PC-3 (cell line): ENCODE data around the gene KIF6. TPM values are rescaled to one million over a fixed set of nuclear protein-coding genes. Genes with fewer than 3 reads are reported as not detected.

Experiments used
- ATAC-seq: fragments of 200-7000 bp; cut with Tn5 transposase; 2 replicates; pipeline ENCODE4 v1.9.1; 2020; ENCODE audit warnings: mild to moderate bottlenecking, moderate library complexity
- BruUV-seq: library from RNA; stranded (reverse); fragments of 400-500 nt; replicated peaks from 2 replicates; lab custom pipeline; 2021; lab: Mats Ljungman, UMichigan
- CTCF ChIA-PET: fragments of 300-600 bp; sonication (Branson Sonifier 250); formaldehyde crosslinking; loops from one replicate; lab custom pipeline; 2022; ENCODE audit warnings: antibody characterized with exemption; lab: Charles Lee
- POLR2A ChIA-PET: fragments of 300-600 bp; sonication (Branson Sonifier 250); formaldehyde crosslinking; loops from one replicate; lab custom pipeline; 2022; ENCODE audit warnings: antibody characterized with exemption; ENCODE audit not compliant: unreplicated experiment; lab: Charles Lee
- DNase-seq: peaks from one replicate; pipeline ENCODE4 v3.0.0-alpha.2; 2015
- H2AFZ ChIP-seq: fragments of 300-600 bp; sonication (generic); 2 replicates; pipeline ENCODE4 v1.6.0; 2016; ENCODE audit warnings: antibody characterized with exemption, low read length
- H3F3A ChIP-seq: fragments of 300-600 bp; sonication (generic); one replicate; pipeline ENCODE4 v1.6.0; 2017; ENCODE audit warnings: antibody characterized with exemption, low read length, control low read depth, mild to moderate bottlenecking; ENCODE audit not compliant: unreplicated experiment
- H3K27ac ChIP-seq: fragments of 300-600 bp; sonication (generic); 2 replicates; pipeline ENCODE4 v1.5.1; 2016; ENCODE audit warnings: mild to moderate bottlenecking, low read length
- H3K27me3 ChIP-seq: fragments of 300-600 bp; sonication (generic); 2 replicates; pipeline ENCODE4 v1.6.1; 2016; ENCODE audit warnings: low read length, mixed read lengths
- H3K36me3 ChIP-seq: fragments of 300-600 bp; sonication (generic); 2 replicates; pipeline ENCODE4 v1.6.1; 2016; ENCODE audit warnings: low read depth, mixed run types, low read length, mixed read lengths
- H3K4me1 ChIP-seq: fragments of 300-600 bp; sonication (generic); 2 replicates; pipeline ENCODE4 v1.5.1; 2016; ENCODE audit warnings: low read length; ENCODE audit not compliant: insufficient read depth
- H3K4me2 ChIP-seq: fragments of 300-600 bp; sonication (generic); 2 replicates; pipeline ENCODE4 v1.6.0; 2016; ENCODE audit warnings: low read length
- H3K4me3 ChIP-seq: fragments of 300-600 bp; sonication (generic); 2 replicates; pipeline ENCODE4 v1.5.1; 2016; ENCODE audit warnings: mild to moderate bottlenecking, low read length, mixed read lengths
- H3K79me2 ChIP-seq: fragments of 300-600 bp; sonication (generic); 2 replicates; pipeline ENCODE4 v1.6.1; 2017; ENCODE audit warnings: low read length, mixed read lengths
- H3K9ac ChIP-seq: fragments of 300-600 bp; sonication (generic); 2 replicates; pipeline ENCODE4 v1.6.0; 2016; ENCODE audit warnings: mild to moderate bottlenecking, low read length
- H3K9me2 ChIP-seq: fragments of 300-600 bp; sonication (generic); replicated peaks from 2 replicates; pipeline ENCODE4 v1.6.1; 2016; ENCODE audit warnings: mixed run types, low read length, mixed read lengths
- H3K9me3 ChIP-seq: fragments of 300-600 bp; sonication (generic); 2 replicates; pipeline ENCODE4 v1.6.1; 2016; ENCODE audit warnings: low read length, mixed read lengths
- H4K20me1 ChIP-seq: fragments of 300-600 bp; sonication (generic); 2 replicates; pipeline ENCODE4 v1.6.1; 2016; ENCODE audit warnings: low read length, mixed read lengths
- CTCF ChIP-seq: fragments of 300-600 bp; sonication (generic); conservative IDR thresholded peaks from 2 replicates; pipeline ENCODE4 v1.5.1; 2017; ENCODE audit warnings: antibody characterized with exemption, low read depth, mild to moderate bottlenecking, low read length
- EZH2 ChIP-seq: fragments of 300-600 bp; sonication (generic); IDR thresholded peaks from one replicate; pipeline ENCODE4 v1.6.1; 2017; ENCODE audit warnings: antibody characterized with exemption, mild to moderate bottlenecking, low read length; ENCODE audit not compliant: unreplicated experiment
- EZH2phosphoT487 ChIP-seq: fragments of 300-600 bp; sonication (generic); IDR thresholded peaks from 2 replicates; pipeline ENCODE4 v1.6.1; 2018; ENCODE audit warnings: mild to moderate bottlenecking, antibody characterized with exemption, low read length, borderline replicate concordance
- intact Hi-C: fragments of 100-400 bp; cut with micrococcal nuclease; formaldehyde crosslinking; loops from 2 replicates; pipeline ENCODE4 v1.9.0; 2023
- total RNA-seq: library from RNA; depleted of rRNA; stranded (reverse); fragments of >200 nt; gene quantifications from 2 replicates; pipeline ENCODE4 v1.2.3, GENCODE V29; 2014

Gene KIF6
- total RNA-seq, 1 experiment from 2014 or later = 0.07 TPM

DNA sequence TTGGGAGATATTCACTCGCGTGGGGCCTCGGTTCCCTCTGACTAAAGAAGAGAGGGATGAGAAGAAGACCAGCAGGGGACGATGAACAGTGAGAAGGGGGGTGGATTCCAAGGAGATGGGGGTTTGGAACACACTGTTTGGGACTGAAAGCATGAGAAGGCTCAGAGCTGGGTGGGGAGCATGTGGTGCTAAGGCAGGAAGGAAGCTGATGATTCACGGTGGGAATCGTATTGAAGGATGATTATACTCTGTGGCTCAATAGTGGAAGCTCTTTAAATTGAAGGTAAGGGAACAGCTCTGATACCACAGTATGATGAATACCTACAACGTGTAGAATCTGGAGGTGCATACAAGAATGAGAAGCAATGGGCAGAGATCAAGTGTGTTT is 285.2 kb downstream of the KIF6 start:
- Histone ChIP-seq H3K4me3 (no peak overlapping the region), H3K27me3 (peaks cover 6% of the 10 kb centered on the region; the same call in 1 of the 2 replicates), H2AFZ (no peak overlapping the region), H3K9ac (no peak overlapping the region), H3K27ac (no peak overlapping the region), H3K36me3 (no peaks in the 10 kb centered on the region), H4K20me1 (no peaks in the 10 kb centered on the region), H3K4me2 (no peak overlapping the region), H3F3A (no peaks in the 10 kb centered on the region), H3K4me1 (no peaks in the 10 kb centered on the region), H3K79me2 (no peaks in the 10 kb centered on the region), H3K9me3 (no peaks in the 10 kb centered on the region; the same call in 1 of the 2 replicates), H3K9me2 (no peaks in the 10 kb centered on the region)
- TF ChIP-seq CTCF = no peak
- TF ChIP-seq EZH2 = no peak
- TF ChIP-seq EZH2phosphoT487 = no peak
- ATAC-seq (no peak), DNase-seq (no peak)
- CTCF ChIA-PET = no interaction called here
- intact Hi-C loops = no loop called here
- POLR2A ChIA-PET = no interaction called here
- BruUV-seq = no TSS peak

DNA sequence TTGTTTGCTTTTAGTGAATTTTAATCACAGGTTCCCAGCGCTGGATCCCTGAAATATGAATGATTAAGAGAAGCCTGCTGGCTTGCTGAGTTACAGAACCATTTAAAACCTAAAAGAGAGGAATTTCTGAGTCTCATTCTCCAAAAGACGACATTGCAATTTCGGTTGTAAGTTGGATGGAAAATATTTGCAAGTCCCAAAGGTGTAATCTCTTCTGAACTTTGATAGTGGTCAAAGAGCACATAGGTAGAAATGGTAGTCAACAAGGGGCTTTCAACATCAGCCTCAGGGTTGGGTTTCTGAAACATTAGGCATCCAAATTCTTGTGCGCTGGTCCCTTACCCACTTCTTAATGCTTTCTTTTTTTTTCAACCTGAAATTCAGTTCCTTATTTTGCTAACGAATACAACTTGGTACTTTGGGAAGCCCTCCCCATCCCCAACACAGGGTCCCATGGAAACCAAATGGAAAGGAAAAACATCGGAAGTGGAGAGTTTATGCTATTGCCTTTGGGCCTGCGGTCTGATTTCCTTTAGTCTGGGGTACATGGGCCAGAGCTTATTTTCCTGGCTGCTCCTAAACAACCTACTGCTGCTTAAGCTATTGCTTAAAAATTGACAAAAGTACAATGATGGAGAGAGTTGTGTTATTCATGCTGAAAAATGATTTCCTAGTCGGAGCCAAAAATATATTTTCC is 285.7 kb downstream of the KIF6 start:
- Histone ChIP-seq H3K9me3 (no peaks in the 10 kb centered on the region; the same call in 1 of the 2 replicates), H3K4me3 (no peak overlapping the region), H3K9me2 (no peaks in the 10 kb centered on the region), H3K79me2 (no peaks in the 10 kb centered on the region), H3K9ac (no peak overlapping the region), H4K20me1 (no peaks in the 10 kb centered on the region), H3K4me1 (no peaks in the 10 kb centered on the region), H3K27ac (no peak overlapping the region), H3K36me3 (no peaks in the 10 kb centered on the region), H3K27me3 (peaks cover 6% of the 10 kb centered on the region; the same call in 1 of the 2 replicates), H2AFZ (no peak overlapping the region), H3K4me2 (no peak overlapping the region), H3F3A (no peaks in the 10 kb centered on the region)
- ATAC-seq (no peak), DNase-seq (no peak)
- intact Hi-C loops = no loop called here
- ChIA-PET POLR2A (no interaction called here), CTCF (no interaction called here)
- TF ChIP-seq EZH2 (no peak), EZH2phosphoT487 (no peak), CTCF (no peak)
- BruUV-seq = no TSS peak

DNA sequence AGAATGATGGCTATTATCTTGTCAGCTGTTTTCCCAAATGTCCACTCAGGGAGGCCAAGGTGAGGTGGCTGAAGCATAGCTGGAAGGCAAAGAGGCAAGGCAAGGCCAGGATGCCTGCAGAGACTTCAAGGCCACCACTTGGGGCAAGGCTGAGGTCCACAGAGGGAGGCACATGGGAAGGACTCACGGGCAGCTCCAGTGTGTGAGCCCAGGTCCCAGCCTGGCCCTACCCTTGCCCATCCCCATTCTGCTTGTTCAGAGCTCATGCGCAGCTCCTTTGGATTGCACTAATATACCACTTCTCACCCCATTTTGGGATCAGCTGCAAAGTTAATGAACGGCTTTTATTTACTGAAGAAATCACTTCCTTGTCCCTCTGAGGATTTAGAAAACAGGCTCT is 291.6 kb downstream of the KIF6 start:
- BruUV-seq = no TSS peak
- Histone ChIP-seq H4K20me1 (no peaks in the 10 kb centered on the region), H3K4me1 (no peaks in the 10 kb centered on the region), H2AFZ (no peak overlapping the region), H3K79me2 (no peaks in the 10 kb centered on the region), H3K36me3 (no peaks in the 10 kb centered on the region), H3K4me2 (no peak overlapping the region), H3F3A (no peaks in the 10 kb centered on the region), H3K9me2 (no peaks in the 10 kb centered on the region), H3K4me3 (no peak overlapping the region), H3K27me3 (peaks cover 7% of the 10 kb centered on the region; the same call in 1 of the 2 replicates), H3K9me3 (no peaks in the 10 kb centered on the region; the same call in 1 of the 2 replicates), H3K9ac (no peak overlapping the region), H3K27ac (no peak overlapping the region)
- POLR2A ChIA-PET = no interaction called here
- intact Hi-C loops = no loop called here
- ATAC-seq = no peak
- no peak for TF ChIP-seq CTCF
- DNase-seq = no peak
- CTCF ChIA-PET = no interaction called here
